Measurements from ENCODE around the gene BAG1.

The BAG1 gene

DNA sequence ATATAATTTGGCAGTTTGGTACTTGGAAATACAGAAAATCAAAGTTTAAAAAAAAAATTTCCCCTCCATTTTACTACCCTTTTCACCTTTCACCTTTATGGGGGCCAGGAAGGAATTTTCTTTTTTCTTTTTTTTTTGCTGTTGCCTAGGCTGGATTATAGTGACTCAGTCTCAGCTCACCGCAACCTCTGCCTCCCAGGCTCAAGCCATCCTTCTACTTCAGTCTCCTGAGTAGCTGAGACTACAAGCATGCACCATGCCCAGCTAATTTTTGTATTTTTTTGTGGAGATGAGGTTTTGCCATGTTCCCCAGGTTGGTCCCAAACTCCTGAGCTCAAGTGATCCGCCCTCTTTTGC lies 9.4 kb upstream of the BAG1 start:
- no peak for DNase-seq (ENCODE audit: low read depth)
- no peaks in the 10 kb centered on the region for H3K27me3 ChIP-seq (replicated peaks; ENCODE audit: control insufficient read depth, insufficient read depth, low read length)
- H3K36me3 ChIP-seq (ENCODE audit: control insufficient read depth, insufficient read depth, low read length, severe bottlenecking): peaks cover 91% of the 10 kb centered on the region
- H3K9ac ChIP-seq (ENCODE audit: low read length): no peak overlapping the region
- H3K9me3 ChIP-seq (ENCODE audit: control insufficient read depth, low read length): no peaks in the 10 kb centered on the region
- H3K4me3 ChIP-seq (ENCODE audit: low read length): no peak overlapping the region
- H3K4me1 ChIP-seq (ENCODE audit: control insufficient read depth, insufficient read depth, low read length): no peaks in the 10 kb centered on the region

- DNase-seq (ENCODE audit: low read depth): no peak
- Histone ChIP-seq H3K36me3 (ENCODE audit: control insufficient read depth, insufficient read depth, low read length, severe bottlenecking) (peaks cover 91% of the 10 kb centered on the region), H3K9ac (ENCODE audit: low read length) (no peak overlapping the region), H3K27me3 (replicated peaks; ENCODE audit: control insufficient read depth, insufficient read depth, low read length) (no peaks in the 10 kb centered on the region), H3K4me3 (ENCODE audit: low read length) (no peak overlapping the region), H3K4me1 (ENCODE audit: control insufficient read depth, insufficient read depth, low read length) (no peaks in the 10 kb centered on the region), H3K9me3 (ENCODE audit: control insufficient read depth, low read length) (no peaks in the 10 kb centered on the region)
Observed at GRCh38 chr9:33273266-33273971, 8.9 kb upstream of the BAG1 start.

- peak; percentile 15 for DNase-seq (ENCODE audit: low read depth)
- Histone ChIP-seq H3K36me3 (ENCODE audit: control insufficient read depth, insufficient read depth, low read length, severe bottlenecking) (peaks cover 91% of the 10 kb centered on the region), H3K9ac (ENCODE audit: low read length) (no peak overlapping the region), H3K9me3 (ENCODE audit: control insufficient read depth, low read length) (no peaks in the 10 kb centered on the region), H3K4me1 (ENCODE audit: control insufficient read depth, insufficient read depth, low read length) (no peaks in the 10 kb centered on the region), H3K27me3 (replicated peaks; ENCODE audit: control insufficient read depth, insufficient read depth, low read length) (no peaks in the 10 kb centered on the region), H3K4me3 (ENCODE audit: low read length) (no peak overlapping the region)
Observed at GRCh38 chr9:33272061-33272460, 7.6 kb upstream of the BAG1 start.

GRCh38 chr9:33270146-33270545 lies 5.6 kb upstream of the BAG1 start:
- Histone ChIP-seq H3K27me3 (replicated peaks; ENCODE audit: control insufficient read depth, insufficient read depth, low read length) (no peaks in the 10 kb centered on the region), H3K9ac (ENCODE audit: low read length) (no peak overlapping the region), H3K4me1 (ENCODE audit: control insufficient read depth, insufficient read depth, low read length) (peaks cover 8% of the 10 kb centered on the region), H3K36me3 (ENCODE audit: control insufficient read depth, insufficient read depth, low read length, severe bottlenecking) (peaks cover 79% of the 10 kb centered on the region), H3K4me3 (ENCODE audit: low read length) (no peak overlapping the region), H3K9me3 (ENCODE audit: control insufficient read depth, low read length) (no peaks in the 10 kb centered on the region)
- DNase-seq (ENCODE audit: low read depth): no peak

GRCh38 chr9:33267151-33267767 lies 2.8 kb upstream of the BAG1 start:
- H3K4me3 ChIP-seq (ENCODE audit: low read length): no peak overlapping the region
- peaks cover 55% of the 10 kb centered on the region for H3K36me3 ChIP-seq (ENCODE audit: control insufficient read depth, insufficient read depth, low read length, severe bottlenecking)
- peaks cover 15% of the 10 kb centered on the region for H3K4me1 ChIP-seq (ENCODE audit: control insufficient read depth, insufficient read depth, low read length)
- no peak for DNase-seq (ENCODE audit: low read depth)
- no peaks in the 10 kb centered on the region for H3K9me3 ChIP-seq (ENCODE audit: control insufficient read depth, low read length)
- H3K27me3 ChIP-seq (replicated peaks; ENCODE audit: control insufficient read depth, insufficient read depth, low read length): no peaks in the 10 kb centered on the region
- H3K9ac ChIP-seq (ENCODE audit: low read length): no peak overlapping the region

- DNase-seq (ENCODE audit: low read depth): peak; percentile 37
- Histone ChIP-seq H3K4me3 (ENCODE audit: low read length) (peak overlapping the region; percentile 91), H3K27me3 (replicated peaks; ENCODE audit: control insufficient read depth, insufficient read depth, low read length) (no peaks in the 10 kb centered on the region), H3K36me3 (ENCODE audit: control insufficient read depth, insufficient read depth, low read length, severe bottlenecking) (peaks cover 53% of the 10 kb centered on the region), H3K4me1 (ENCODE audit: control insufficient read depth, insufficient read depth, low read length) (peaks cover 15% of the 10 kb centered on the region), H3K9ac (ENCODE audit: low read length) (peak overlapping the region; percentile 94), H3K9me3 (ENCODE audit: control insufficient read depth, low read length) (no peaks in the 10 kb centered on the region)
Observed at GRCh38 chr9:33265211-33265865, 830 bp upstream of the BAG1 start.

- DNase-seq (ENCODE audit: low read depth): peak; percentile 72
Observed at GRCh38 chr9:33264003-33264472, 470 bp downstream of the BAG1 start.

DNA sequence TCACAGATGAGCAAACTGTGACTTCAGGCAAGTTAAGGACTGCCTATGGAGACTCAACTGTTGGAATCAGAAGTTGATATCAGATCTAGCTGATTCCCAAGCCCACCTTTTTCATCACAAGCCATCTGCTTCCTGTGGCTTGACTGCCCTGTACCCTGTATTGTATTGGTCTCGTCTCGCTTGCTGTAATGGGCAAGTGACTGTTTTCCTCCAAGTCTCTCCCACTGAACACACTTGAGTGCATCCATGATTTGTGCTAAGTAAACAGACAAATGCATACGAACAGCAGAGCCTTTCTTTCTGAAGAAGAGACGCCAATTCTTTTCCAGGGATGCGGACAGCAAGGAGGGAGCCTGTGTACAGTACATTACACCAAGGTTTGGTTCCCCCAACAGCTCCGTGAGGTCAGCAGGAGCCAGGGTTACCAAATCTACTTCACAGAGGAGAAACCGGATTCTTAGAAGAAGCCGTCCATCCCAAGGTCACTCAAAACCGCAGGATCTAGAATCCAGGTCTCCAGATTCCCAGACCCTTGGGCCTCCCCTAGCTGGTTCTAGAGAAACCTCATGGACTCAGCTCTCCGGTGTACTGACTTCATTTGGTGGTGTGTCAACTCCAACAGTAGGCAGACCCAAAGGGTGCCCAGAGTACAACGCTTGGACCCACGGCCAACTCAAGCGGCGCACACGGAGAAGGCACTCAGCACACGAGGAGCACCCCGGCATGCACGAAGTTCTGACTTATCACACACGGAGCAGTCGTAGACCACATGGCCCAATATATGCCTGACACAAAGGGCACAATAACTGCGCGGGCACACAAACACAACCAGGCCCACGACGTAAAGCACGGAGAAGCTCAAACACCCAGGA lies 1.1 kb downstream of the BAG1 start:
- H3K36me3 ChIP-seq (ENCODE audit: control insufficient read depth, insufficient read depth, low read length, severe bottlenecking): peaks cover 58% of the 10 kb centered on the region
- peak overlapping the region; percentile 98 for H3K4me3 ChIP-seq (ENCODE audit: low read length)
- peaks cover 15% of the 10 kb centered on the region for H3K4me1 ChIP-seq (ENCODE audit: control insufficient read depth, insufficient read depth, low read length)
- H3K9ac ChIP-seq (ENCODE audit: low read length): peak overlapping the region; percentile 92
- peak; percentile 57 for DNase-seq (ENCODE audit: low read depth)
- no peaks in the 10 kb centered on the region for H3K9me3 ChIP-seq (ENCODE audit: control insufficient read depth, low read length)
- H3K27me3 ChIP-seq (replicated peaks; ENCODE audit: control insufficient read depth, insufficient read depth, low read length): no peaks in the 10 kb centered on the region

More at GRCh38 chr9:33264003-33264472, 470 bp downstream of the BAG1 start:
- peak overlapping the region; percentile 98 for H3K4me3 ChIP-seq (ENCODE audit: low read length)
- H3K4me1 ChIP-seq (ENCODE audit: control insufficient read depth, insufficient read depth, low read length): peaks cover 15% of the 10 kb centered on the region
- no peaks in the 10 kb centered on the region for H3K9me3 ChIP-seq (ENCODE audit: control insufficient read depth, low read length)
- H3K36me3 ChIP-seq (ENCODE audit: control insufficient read depth, insufficient read depth, low read length, severe bottlenecking): peaks cover 58% of the 10 kb centered on the region
- H3K27me3 ChIP-seq (replicated peaks; ENCODE audit: control insufficient read depth, insufficient read depth, low read length): no peaks in the 10 kb centered on the region
- peak overlapping the region; percentile 92 for H3K9ac ChIP-seq (ENCODE audit: low read length)

GRCh38 chr9:33260372-33260771 lies 4.1 kb downstream of the BAG1 start:
- DNase-seq (ENCODE audit: low read depth): no peak
- H3K4me3 ChIP-seq (ENCODE audit: low read length): no peak overlapping the region
- peaks cover 9% of the 10 kb centered on the region for H3K4me1 ChIP-seq (ENCODE audit: control insufficient read depth, insufficient read depth, low read length)
- no peaks in the 10 kb centered on the region for H3K9me3 ChIP-seq (ENCODE audit: control insufficient read depth, low read length)
- peaks cover 65% of the 10 kb centered on the region for H3K36me3 ChIP-seq (ENCODE audit: control insufficient read depth, insufficient read depth, low read length, severe bottlenecking)
- H3K27me3 ChIP-seq (replicated peaks; ENCODE audit: control insufficient read depth, insufficient read depth, low read length): no peaks in the 10 kb centered on the region
- H3K9ac ChIP-seq (ENCODE audit: low read length): no peak overlapping the region

- DNase-seq (ENCODE audit: low read depth): no peak
- Histone ChIP-seq H3K36me3 (ENCODE audit: control insufficient read depth, insufficient read depth, low read length, severe bottlenecking) (peaks cover 95% of the 10 kb centered on the region), H3K4me3 (ENCODE audit: low read length) (no peak overlapping the region), H3K9me3 (ENCODE audit: control insufficient read depth, low read length) (no peaks in the 10 kb centered on the region), H3K4me1 (ENCODE audit: control insufficient read depth, insufficient read depth, low read length) (no peaks in the 10 kb centered on the region), H3K9ac (ENCODE audit: low read length) (no peak overlapping the region), H3K27me3 (replicated peaks; ENCODE audit: control insufficient read depth, insufficient read depth, low read length) (no peaks in the 10 kb centered on the region)
Observed at GRCh38 chr9:33257276-33257675, 7.2 kb downstream of the BAG1 start.

- no peak overlapping the region for H3K4me3 ChIP-seq (ENCODE audit: low read length)
- DNase-seq (ENCODE audit: low read depth): no peak
- peaks cover 89% of the 10 kb centered on the region for H3K36me3 ChIP-seq (ENCODE audit: control insufficient read depth, insufficient read depth, low read length, severe bottlenecking)
- H3K27me3 ChIP-seq (replicated peaks; ENCODE audit: control insufficient read depth, insufficient read depth, low read length): no peaks in the 10 kb centered on the region
- no peak overlapping the region for H3K9ac ChIP-seq (ENCODE audit: low read length)
- H3K9me3 ChIP-seq (ENCODE audit: control insufficient read depth, low read length): no peaks in the 10 kb centered on the region
- no peaks in the 10 kb centered on the region for H3K4me1 ChIP-seq (ENCODE audit: control insufficient read depth, insufficient read depth, low read length)
Observed at GRCh38 chr9:33256236-33256635, 8.3 kb downstream of the BAG1 start.

Data from adipocyte (in vitro differentiated cells).